IMR-90 (cell line): ENCODE measurements around the gene LRP3. TPM values are rescaled to one million over a fixed set of nuclear protein-coding genes. Genes with fewer than 3 reads are reported as not detected.
A peak's percentile ranks its signal among the peaks of the same experiment; 100 is the strongest.

ENCODE experiments used
- ATAC-seq: fragments of 200-7000 bp; cut with Tn5 transposase; 2 replicates; pipeline ENCODE4 v1.9.1; 2020; ENCODE audit warnings: low read depth, mild to moderate bottlenecking, moderate library complexity
- BruUV-seq: library from RNA; stranded (reverse); fragments of 400-500 nt; replicated peaks from 2 replicates; lab custom pipeline; 2021; lab: Mats Ljungman, UMichigan
- CTCF ChIA-PET: fragments of 300-600 bp; formaldehyde crosslinking; extraction: SDS; loops from one replicate; lab custom pipeline; 2021; ENCODE audit warnings: antibody characterized with exemption; lab: Yijun Ruan, JAX
- POLR2A ChIA-PET: fragments of 300-600 bp; sonication (Branson Sonifier 250); formaldehyde crosslinking; loops from one replicate; lab custom pipeline; 2022; ENCODE audit warnings: antibody characterized with exemption; ENCODE audit not compliant: unreplicated experiment; lab: Charles Lee
- DNase-seq: peaks from one replicate; pipeline ENCODE4 v3.0.0; 2013
- H2AFZ ChIP-seq: replicated peaks from 2 replicates; pipeline ENCODE3; 2013; ENCODE audit warnings: low read length, mild to moderate bottlenecking; ENCODE audit not compliant: poor library complexity
- H2AK5ac ChIP-seq: 2 replicates; pipeline ENCODE4 v1.6.1; 2013; ENCODE audit warnings: low read depth, low read length, inconsistent platforms
- H2AK9ac ChIP-seq: replicated peaks from 2 replicates; pipeline ENCODE3; 2013; ENCODE audit warnings: mild to moderate bottlenecking, low read depth, low read length, moderate library complexity; ENCODE audit not compliant: poor library complexity
- H2BK120ac ChIP-seq: 2 replicates; pipeline ENCODE4 v1.6.1; 2013; ENCODE audit warnings: low read depth, low read length, inconsistent platforms
- H2BK15ac ChIP-seq: 3 replicates; pipeline ENCODE4 v1.6.1; 2013; ENCODE audit warnings: low read depth, low read length, inconsistent platforms
- H2BK20ac ChIP-seq: 2 replicates; pipeline ENCODE4 v1.6.1; 2013; ENCODE audit warnings: low read depth, mild to moderate bottlenecking, inconsistent platforms, low read length, moderate library complexity
- H2BK5ac ChIP-seq: 2 replicates; pipeline ENCODE4 v1.6.1; 2013; ENCODE audit warnings: mild to moderate bottlenecking, low read depth, low read length, inconsistent platforms; ENCODE audit not compliant: poor library complexity, severe bottlenecking
- H3K14ac ChIP-seq: replicated peaks from 2 replicates; pipeline ENCODE4 v1.6.1; 2013; ENCODE audit warnings: low read depth, low read length, inconsistent platforms
- H3K18ac ChIP-seq: 2 replicates; pipeline ENCODE4 v1.6.1; 2013; ENCODE audit warnings: low read depth, low read length, control low read depth
- H3K23ac ChIP-seq: 2 replicates; pipeline ENCODE4 v1.6.1; 2013; ENCODE audit warnings: low read depth, low read length, inconsistent platforms
- H3K27ac ChIP-seq: 2 replicates; pipeline ENCODE4 v1.5.1; 2013; ENCODE audit warnings: mild to moderate bottlenecking, control low read depth, low read length; ENCODE audit not compliant: insufficient read depth
- H3K27me3 ChIP-seq: 2 replicates; pipeline ENCODE4 v1.6.1; 2013; ENCODE audit warnings: low read length; ENCODE audit not compliant: control insufficient read depth, insufficient read depth
- H3K36me3 ChIP-seq: 2 replicates; pipeline ENCODE4 v1.6.1; 2013; ENCODE audit warnings: low read length, mixed read lengths; ENCODE audit not compliant: control insufficient read depth, insufficient read depth
- H3K4ac ChIP-seq: 2 replicates; pipeline ENCODE4 v1.6.1; 2013; ENCODE audit warnings: low read depth, low read length, inconsistent platforms
- H3K4me1 ChIP-seq: 2 replicates; pipeline ENCODE4 v1.6.1; 2013; ENCODE audit warnings: low read length, mixed read lengths; ENCODE audit not compliant: control insufficient read depth, insufficient read depth
- H3K4me2 ChIP-seq: 2 replicates; pipeline ENCODE4 v1.6.1; 2013; ENCODE audit warnings: low read depth, mild to moderate bottlenecking, control low read depth, low read length, moderate library complexity
- H3K4me3 ChIP-seq: 2 replicates; pipeline ENCODE4 v1.5.1; 2013; ENCODE audit warnings: low read depth, mild to moderate bottlenecking, control low read depth, low read length, moderate library complexity; ENCODE audit not compliant: insufficient read depth
- H3K56ac ChIP-seq: 2 replicates; pipeline ENCODE4 v1.6.1; 2013; ENCODE audit warnings: low read length, inconsistent platforms; ENCODE audit not compliant: insufficient read depth; ENCODE audit errors: extremely low read depth
- H3K79me1 ChIP-seq, 2 experiments: 2 replicates each; pipeline ENCODE4 v1.6.1; 2013; ENCODE audit warnings: low read length in 2 of 2, inconsistent platforms in 1 of 2, low read depth in 1 of 2
- H3K9ac ChIP-seq: 2 replicates; pipeline ENCODE4 v1.6.1; 2013; ENCODE audit warnings: low read depth, low read length, control low read depth
- H3K9me1 ChIP-seq: 2 replicates; pipeline ENCODE4 v1.6.1; 2013; ENCODE audit warnings: low read length, inconsistent platforms; ENCODE audit not compliant: insufficient read depth
- H3K9me3 ChIP-seq: 2 replicates; pipeline ENCODE4 v1.6.1; 2013; ENCODE audit warnings: low read length; ENCODE audit not compliant: control insufficient read depth, insufficient read depth
- H4K20me1 ChIP-seq: 2 replicates; pipeline ENCODE4 v1.6.1; 2013; ENCODE audit warnings: low read length, inconsistent platforms; ENCODE audit not compliant: insufficient read depth
- H4K5ac ChIP-seq: 2 replicates; pipeline ENCODE4 v1.6.1; 2013; ENCODE audit warnings: mild to moderate bottlenecking, low read depth, low read length, control low read depth
- H4K8ac ChIP-seq, 2 experiments: 2 replicates each; pipeline ENCODE4 v1.6.1; 2013; ENCODE audit warnings: low read depth in 2 of 2, low read length in 2 of 2, control low read depth in 1 of 2, inconsistent platforms in 1 of 2
- H4K91ac ChIP-seq: 2 replicates; pipeline ENCODE4 v1.6.1; 2013; ENCODE audit warnings: low read depth, low read length, inconsistent platforms; ENCODE audit not compliant: insufficient read depth
- BHLHE40 ChIP-seq: fragments of 150-350 bp; IDR thresholded peaks from 2 replicates; pipeline ENCODE4 v1.6.1; 2016; ENCODE audit warnings: mild to moderate bottlenecking, low read depth, low read length
- CEBPB ChIP-seq: IDR thresholded peaks from 2 replicates; pipeline ENCODE4 v1.6.1; 2012; ENCODE audit warnings: low read depth, low read length, improper control_type of control experiment
- CHD1 ChIP-seq: IDR thresholded peaks from 2 replicates; pipeline ENCODE4 v1.6.1; 2012; ENCODE audit warnings: low read depth, low read length, improper control_type of control experiment
- FOS ChIP-seq: fragments of 150-350 bp; IDR thresholded peaks from 2 replicates; pipeline ENCODE4 v1.6.1; 2016; ENCODE audit warnings: low read depth, low read length
- MAFK ChIP-seq: IDR thresholded peaks from 2 replicates; pipeline ENCODE4 v1.6.1; 2012; ENCODE audit warnings: low read depth, low read length, improper control_type of control experiment
- MAZ ChIP-seq: IDR thresholded peaks from 2 replicates; pipeline ENCODE4 v1.6.1; 2012; ENCODE audit warnings: low read depth, mild to moderate bottlenecking, low read length, improper control_type of control experiment, moderate library complexity, borderline replicate concordance
- MXI1 ChIP-seq: IDR thresholded peaks from 2 replicates; pipeline ENCODE4 v1.6.1; 2012; ENCODE audit warnings: low read depth, mild to moderate bottlenecking, low read length, moderate library complexity, borderline replicate concordance
- NFE2L2 ChIP-seq: fragments of 150-350 bp; IDR thresholded peaks from 2 replicates; pipeline ENCODE4 v1.6.1; 2016; ENCODE audit warnings: low read depth, mild to moderate bottlenecking, low read length
- POLR2A ChIP-seq: IDR thresholded peaks from 2 replicates; pipeline ENCODE4 v1.6.1; 2012; ENCODE audit warnings: mild to moderate bottlenecking, low read depth, low read length
- RCOR1 ChIP-seq: IDR thresholded peaks from 2 replicates; pipeline ENCODE4 v1.6.1; 2012; ENCODE audit warnings: mild to moderate bottlenecking, low read length, improper control_type of control experiment; ENCODE audit not compliant: insufficient replicate concordance
- SMC3 ChIP-seq: fragments of 150-350 bp; IDR thresholded peaks from 2 replicates; pipeline ENCODE4 v1.6.1; 2016; ENCODE audit warnings: low read depth, mild to moderate bottlenecking, antibody characterized with exemption, low read length, moderate library complexity
- WGBS, 2 experiments: methylation state at CpG; one replicate each; pipeline versions ENCODE4 v1.1.5 to v1.1.7; 2013; ENCODE audit warnings: missing lambda C conversion rate in 2 of 2; ENCODE audit not compliant: insufficient read length in 1 of 2; ENCODE audit errors: extremely low coverage in 2 of 2; 5-methylcytosine and 5-hydroxymethylcytosine counted together
- dilution Hi-C: fragments of 300-500 bp; cut with HindIII; formaldehyde crosslinking; loops from one replicate; pipeline ENCODE4 v1.14.3; 2018; ENCODE audit warnings: low sequenced_read_pairs; ENCODE audit not compliant: unreplicated experiment
- in situ Hi-C: fragments of 300-500 bp; cut with MboI; formaldehyde crosslinking; loops from 3 replicates; pipeline ENCODE4 v1.14.3; 2019; ENCODE audit warnings: low sequenced_read_pairs, inconsistent platforms, mixed read lengths
- intact Hi-C: fragments of 100-400 bp; cut with micrococcal nuclease; formaldehyde crosslinking; loops from 2 replicates; pipeline ENCODE4 v1.10.0; 2022
- polyA plus RNA-seq, 3 experiments: library from polyadenylated mRNA; depleted of rRNA; stranded (reverse); fragments of >200 nt; gene quantifications; 2 replicates each; pipeline ENCODE4 v1.2.3, GENCODE V29; 2012; ENCODE audit warnings: low replicate concordance in 1 of 3
- total RNA-seq: library from RNA; depleted of rRNA; stranded (reverse); fragments of >200 nt; gene quantifications from 2 replicates; pipeline ENCODE4 v1.2.3, GENCODE V29; 2012
- TF ChIP-seq, protein P1 (sequence below): conservative IDR thresholded peaks from 2 replicates; pipeline ENCODE4 v1.5.1; 2012; ENCODE audit warnings: mild to moderate bottlenecking, low read depth, low read length, improper control_type of control experiment
- TF ChIP-seq, protein P2 (sequence below): fragments of 150-350 bp; IDR thresholded peaks from 2 replicates; pipeline ENCODE4 v1.6.1; 2017; ENCODE audit warnings: mild to moderate bottlenecking, antibody characterized with exemption, low read length, low read depth

LRP3 gene
- total and polyA plus RNA-seq, 2 of the 4 experiments (the other 2 are of a cell fraction) = 8.4 to 20.2 TPM

- no peaks in the 10 kb centered on the region for H3K9me1 ChIP-seq
- DNase-seq (no peak), ATAC-seq (peak; percentile 27; the same call in 1 of the 2 replicates)
- dilution Hi-C loops (no loop called here), intact Hi-C loops (no loop called here), in situ Hi-C loops (no loop called here)
- POLR2A ChIA-PET = no interaction called here
- H2AFZ ChIP-seq = no peak overlapping the region
- BruUV-seq = no TSS peak
- TF ChIP-seq RCOR1 (no peak), BHLHE40 (no peak), MAFK (no peak), SMC3 (no peak), MXI1 (no peak), MAZ (no peak), POLR2A (no peak), CEBPB (no peak), NFE2L2 (no peak), CHD1 (no peak), FOS (no peak)
- TF ChIP-seq, protein P1, sequence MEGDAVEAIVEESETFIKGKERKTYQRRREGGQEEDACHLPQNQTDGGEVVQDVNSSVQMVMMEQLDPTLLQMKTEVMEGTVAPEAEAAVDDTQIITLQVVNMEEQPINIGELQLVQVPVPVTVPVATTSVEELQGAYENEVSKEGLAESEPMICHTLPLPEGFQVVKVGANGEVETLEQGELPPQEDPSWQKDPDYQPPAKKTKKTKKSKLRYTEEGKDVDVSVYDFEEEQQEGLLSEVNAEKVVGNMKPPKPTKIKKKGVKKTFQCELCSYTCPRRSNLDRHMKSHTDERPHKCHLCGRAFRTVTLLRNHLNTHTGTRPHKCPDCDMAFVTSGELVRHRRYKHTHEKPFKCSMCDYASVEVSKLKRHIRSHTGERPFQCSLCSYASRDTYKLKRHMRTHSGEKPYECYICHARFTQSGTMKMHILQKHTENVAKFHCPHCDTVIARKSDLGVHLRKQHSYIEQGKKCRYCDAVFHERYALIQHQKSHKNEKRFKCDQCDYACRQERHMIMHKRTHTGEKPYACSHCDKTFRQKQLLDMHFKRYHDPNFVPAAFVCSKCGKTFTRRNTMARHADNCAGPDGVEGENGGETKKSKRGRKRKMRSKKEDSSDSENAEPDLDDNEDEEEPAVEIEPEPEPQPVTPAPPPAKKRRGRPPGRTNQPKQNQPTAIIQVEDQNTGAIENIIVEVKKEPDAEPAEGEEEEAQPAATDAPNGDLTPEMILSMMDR = no peak
- TF ChIP-seq, protein P2, sequence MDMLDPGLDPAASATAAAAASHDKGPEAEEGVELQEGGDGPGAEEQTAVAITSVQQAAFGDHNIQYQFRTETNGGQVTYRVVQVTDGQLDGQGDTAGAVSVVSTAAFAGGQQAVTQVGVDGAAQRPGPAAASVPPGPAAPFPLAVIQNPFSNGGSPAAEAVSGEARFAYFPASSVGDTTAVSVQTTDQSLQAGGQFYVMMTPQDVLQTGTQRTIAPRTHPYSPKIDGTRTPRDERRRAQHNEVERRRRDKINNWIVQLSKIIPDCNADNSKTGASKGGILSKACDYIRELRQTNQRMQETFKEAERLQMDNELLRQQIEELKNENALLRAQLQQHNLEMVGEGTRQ = no peak
- H3K79me1 ChIP-seq = no peaks in the 10 kb centered on the region
- H3K23ac ChIP-seq = no peak overlapping the region
- H2BK15ac ChIP-seq = no peak overlapping the region
- H4K91ac ChIP-seq = no peak overlapping the region
- H3K4me3 ChIP-seq = no peak overlapping the region
- no peak overlapping the region for H4K8ac ChIP-seq
- no peak overlapping the region for H3K27ac ChIP-seq
- H2AK9ac ChIP-seq = no peak overlapping the region
- H2AK5ac ChIP-seq = no peak overlapping the region
- H3K27me3 ChIP-seq = peaks cover 17% of the 10 kb centered on the region
- no peak overlapping the region for H3K4ac ChIP-seq
- no peaks in the 10 kb centered on the region for H4K20me1 ChIP-seq
- no peak overlapping the region for H2BK5ac ChIP-seq
- CTCF ChIA-PET = no interaction called here
- H4K5ac ChIP-seq = no peak overlapping the region
- no peak overlapping the region for H2BK20ac ChIP-seq
- H3K56ac ChIP-seq = no peak overlapping the region
- H3K9ac ChIP-seq = no peak overlapping the region
- no peak overlapping the region for H3K4me2 ChIP-seq
- H3K36me3 ChIP-seq = no peaks in the 10 kb centered on the region
- H2BK120ac ChIP-seq = no peak overlapping the region
- peaks cover 2% of the 10 kb centered on the region for H3K9me3 ChIP-seq
- H3K14ac ChIP-seq = no peak overlapping the region
- H3K4me1 ChIP-seq = no peaks in the 10 kb centered on the region
- WGBS, 2 experiments = no CpG with 5 or more reads among the region's 7 CpGs
- no peak overlapping the region for H3K18ac ChIP-seq
Measured at GRCh38 chr19:33256261-33256660, 62.1 kb downstream of the LRP3 start.
